ENCODE measurements around the gene DPP7. TPM values are rescaled to one million over a fixed set of nuclear protein-coding genes. Genes with fewer than 3 reads are reported as not detected.
A peak's percentile ranks its signal among the peaks of the same experiment; 100 is the strongest.

The DPP7 gene
- total and polyA plus RNA-seq, 9 of the 15 experiments (the other 6 are each of a cell fraction or from before 2014, with no cell fraction given), result 0.99 to 365 (median 132) TPM

DNA sequence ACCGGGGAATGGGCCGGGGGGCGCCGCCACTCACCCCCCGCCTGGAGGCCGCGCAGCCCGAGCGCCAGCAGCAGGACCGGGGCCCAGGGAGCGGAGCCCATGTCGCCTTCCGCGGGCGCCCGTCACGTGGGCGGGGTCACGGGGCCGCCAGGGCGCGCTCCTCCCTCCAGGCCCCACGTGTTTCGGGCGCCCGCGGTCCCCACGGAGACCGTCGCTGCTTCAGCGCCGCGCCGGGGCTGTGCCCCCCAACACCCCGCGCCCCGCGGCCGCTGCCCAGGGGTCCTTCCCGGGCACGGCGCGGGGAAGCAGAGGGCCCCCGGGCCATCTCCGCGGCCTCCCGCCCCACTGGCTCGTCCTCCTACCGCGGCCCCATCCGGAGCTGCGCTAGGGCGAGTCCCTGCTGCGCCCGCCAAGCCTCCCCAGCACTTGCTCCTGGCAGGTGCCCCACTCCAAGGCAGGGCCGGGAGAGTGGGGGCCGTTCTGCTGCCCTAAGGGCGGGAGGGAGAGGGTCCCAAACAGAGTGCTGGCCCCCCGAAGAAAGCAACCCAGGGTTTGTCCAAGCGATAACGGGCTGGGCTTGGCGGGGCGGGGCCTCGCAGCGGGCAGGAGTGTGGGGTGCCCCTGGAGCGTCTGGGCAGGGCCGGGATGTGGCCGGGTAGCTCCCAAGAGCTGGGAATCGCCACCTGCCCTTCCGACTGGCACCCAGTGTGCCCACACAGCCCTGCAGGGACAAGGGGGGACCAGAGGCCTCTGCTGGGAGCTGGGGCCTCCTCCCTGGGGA, at the start of gene DPP7 (continued):
- TF ChIP-seq SMARCE1 (IDR thresholded peaks at IDR 0.05) (no peak), CBX2 (IDR thresholded peaks at IDR 0.05; ENCODE audit: insufficient read depth, low read length, poor library complexity, severe bottlenecking) (no peak), CBFA2T2 (conservative IDR thresholded peaks at IDR 0.05) (peak; percentile 36), DNMT1 (IDR thresholded peaks at IDR 0.05) (no peak), CBFA2T3 (IDR thresholded peaks at IDR 0.05) (no peak), ZBTB1 (CRISPR knock-in tag; IDR thresholded peaks at IDR 0.05; ENCODE audit: borderline replicate concordance, low read depth) (no peak), U2AF2 (optimal IDR thresholded peaks at IDR 0.05; ENCODE audit: low read depth, low read length) (no peak), ZNF778 (CRISPR knock-in tag; IDR thresholded peaks at IDR 0.05) (no peak), DDX20 (tag; IDR thresholded peaks at IDR 0.05; ENCODE audit: low read depth) (no peak), MTA2 (IDR thresholded peaks at IDR 0.05; ENCODE audit: low read depth) (no peak), KHSRP (IDR thresholded peaks at IDR 0.05) (no peak), GATAD2A (IDR thresholded peaks at IDR 0.05) (no peak), GTF2A2 (tag; IDR thresholded peaks at IDR 0.05) (no peak), ESRRB (CRISPR knock-in tag; IDR thresholded peaks at IDR 0.05; ENCODE audit: borderline replicate concordance) (no peak), ZNF57 (CRISPR knock-in tag; IDR thresholded peaks at IDR 0.05) (no peak), MAZ (CRISPR knock-in tag; conservative IDR thresholded peaks at IDR 0.05 in 1 of 2, IDR thresholded peaks at IDR 0.05 in 1 of 2) (peak; percentile 75 to 82; a peak in 3 of 4 replicates), ZNF3 (CRISPR knock-in tag; IDR thresholded peaks at IDR 0.05) (no peak), PHF21A (IDR thresholded peaks at IDR 0.05; ENCODE audit: borderline replicate concordance, low read depth) (no peak)
- TF ChIP-seq, protein P1, sequence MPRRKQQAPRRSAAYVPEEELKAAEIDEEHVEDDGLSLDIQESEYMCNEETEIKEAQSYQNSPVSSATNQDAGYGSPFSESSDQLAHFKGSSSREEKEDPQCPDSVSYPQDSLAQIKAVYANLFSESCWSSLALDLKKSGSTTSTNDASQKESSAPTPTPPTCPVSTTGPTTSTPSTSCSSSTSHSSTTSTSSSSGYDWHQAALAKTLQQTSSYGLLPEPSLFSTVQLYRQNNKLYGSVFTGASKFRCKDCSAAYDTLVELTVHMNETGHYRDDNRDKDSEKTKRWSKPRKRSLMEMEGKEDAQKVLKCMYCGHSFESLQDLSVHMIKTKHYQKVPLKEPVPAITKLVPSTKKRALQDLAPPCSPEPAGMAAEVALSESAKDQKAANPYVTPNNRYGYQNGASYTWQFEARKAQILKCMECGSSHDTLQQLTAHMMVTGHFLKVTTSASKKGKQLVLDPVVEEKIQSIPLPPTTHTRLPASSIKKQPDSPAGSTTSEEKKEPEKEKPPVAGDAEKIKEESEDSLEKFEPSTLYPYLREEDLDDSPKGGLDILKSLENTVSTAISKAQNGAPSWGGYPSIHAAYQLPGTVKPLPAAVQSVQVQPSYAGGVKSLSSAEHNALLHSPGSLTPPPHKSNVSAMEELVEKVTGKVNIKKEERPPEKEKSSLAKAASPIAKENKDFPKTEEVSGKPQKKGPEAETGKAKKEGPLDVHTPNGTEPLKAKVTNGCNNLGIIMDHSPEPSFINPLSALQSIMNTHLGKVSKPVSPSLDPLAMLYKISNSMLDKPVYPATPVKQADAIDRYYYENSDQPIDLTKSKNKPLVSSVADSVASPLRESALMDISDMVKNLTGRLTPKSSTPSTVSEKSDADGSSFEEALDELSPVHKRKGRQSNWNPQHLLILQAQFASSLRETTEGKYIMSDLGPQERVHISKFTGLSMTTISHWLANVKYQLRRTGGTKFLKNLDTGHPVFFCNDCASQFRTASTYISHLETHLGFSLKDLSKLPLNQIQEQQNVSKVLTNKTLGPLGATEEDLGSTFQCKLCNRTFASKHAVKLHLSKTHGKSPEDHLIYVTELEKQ (CRISPR knock-in tag; IDR thresholded peaks at IDR 0.05), result no peak
- TF ChIP-seq, protein P2, sequence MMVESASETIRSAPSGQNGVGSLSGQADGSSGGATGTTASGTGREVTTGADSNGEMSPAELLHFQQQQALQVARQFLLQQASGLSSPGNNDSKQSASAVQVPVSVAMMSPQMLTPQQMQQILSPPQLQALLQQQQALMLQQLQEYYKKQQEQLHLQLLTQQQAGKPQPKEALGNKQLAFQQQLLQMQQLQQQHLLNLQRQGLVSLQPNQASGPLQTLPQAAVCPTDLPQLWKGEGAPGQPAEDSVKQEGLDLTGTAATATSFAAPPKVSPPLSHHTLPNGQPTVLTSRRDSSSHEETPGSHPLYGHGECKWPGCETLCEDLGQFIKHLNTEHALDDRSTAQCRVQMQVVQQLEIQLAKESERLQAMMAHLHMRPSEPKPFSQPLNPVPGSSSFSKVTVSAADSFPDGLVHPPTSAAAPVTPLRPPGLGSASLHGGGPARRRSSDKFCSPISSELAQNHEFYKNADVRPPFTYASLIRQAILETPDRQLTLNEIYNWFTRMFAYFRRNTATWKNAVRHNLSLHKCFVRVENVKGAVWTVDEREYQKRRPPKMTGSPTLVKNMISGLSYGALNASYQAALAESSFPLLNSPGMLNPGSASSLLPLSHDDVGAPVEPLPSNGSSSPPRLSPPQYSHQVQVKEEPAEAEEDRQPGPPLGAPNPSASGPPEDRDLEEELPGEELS (CRISPR knock-in tag; IDR thresholded peaks at IDR 0.05; ENCODE audit: borderline replicate concordance), result peak; percentile 30; the same call in 1 of the 2 replicates
- TF ChIP-seq, protein P3, sequence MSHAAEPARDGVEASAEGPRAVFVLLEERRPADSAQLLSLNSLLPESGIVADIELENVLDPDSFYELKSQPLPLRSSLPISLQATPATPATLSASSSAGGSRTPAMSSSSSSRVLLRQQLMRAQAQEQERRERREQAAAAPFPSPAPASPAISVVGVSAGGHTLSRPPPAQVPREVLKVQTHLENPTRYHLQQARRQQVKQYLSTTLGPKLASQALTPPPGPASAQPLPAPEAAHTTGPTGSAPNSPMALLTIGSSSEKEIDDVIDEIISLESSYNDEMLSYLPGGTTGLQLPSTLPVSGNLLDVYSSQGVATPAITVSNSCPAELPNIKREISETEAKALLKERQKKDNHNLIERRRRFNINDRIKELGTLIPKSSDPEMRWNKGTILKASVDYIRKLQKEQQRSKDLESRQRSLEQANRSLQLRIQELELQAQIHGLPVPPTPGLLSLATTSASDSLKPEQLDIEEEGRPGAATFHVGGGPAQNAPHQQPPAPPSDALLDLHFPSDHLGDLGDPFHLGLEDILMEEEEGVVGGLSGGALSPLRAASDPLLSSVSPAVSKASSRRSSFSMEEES (CRISPR knock-in tag; IDR thresholded peaks at IDR 0.05), result peak; percentile 79

Measured in K562 (cell line).